Activated CD4-positive, CD25-positive, alpha-beta regulatory T cell treated with anti-CD3 and anti-CD28 coated beads, Interleukin-2, amount 50 U/mL, for 24 hours (primary cell): Measurements from ENCODE around the gene REXO1.
A peak's percentile ranks its signal among the peaks of the same experiment; 100 is the strongest.
"Not testable (repeated sequence)": the region's sequence is repeated elsewhere in the genome, so short reads cannot be mapped to it uniquely, and the experiment has no call there.

Experiments used
- ATAC-seq, 2 donors: fragments of 150-1000 bp; cut with Tn5 transposase; one replicate each; pipeline ENCODE4 v1.10.0; 2021; ENCODE audit warnings: mild to moderate bottlenecking in 1 of 2, moderate library complexity in 1 of 2

REXO1 gene

DNA sequence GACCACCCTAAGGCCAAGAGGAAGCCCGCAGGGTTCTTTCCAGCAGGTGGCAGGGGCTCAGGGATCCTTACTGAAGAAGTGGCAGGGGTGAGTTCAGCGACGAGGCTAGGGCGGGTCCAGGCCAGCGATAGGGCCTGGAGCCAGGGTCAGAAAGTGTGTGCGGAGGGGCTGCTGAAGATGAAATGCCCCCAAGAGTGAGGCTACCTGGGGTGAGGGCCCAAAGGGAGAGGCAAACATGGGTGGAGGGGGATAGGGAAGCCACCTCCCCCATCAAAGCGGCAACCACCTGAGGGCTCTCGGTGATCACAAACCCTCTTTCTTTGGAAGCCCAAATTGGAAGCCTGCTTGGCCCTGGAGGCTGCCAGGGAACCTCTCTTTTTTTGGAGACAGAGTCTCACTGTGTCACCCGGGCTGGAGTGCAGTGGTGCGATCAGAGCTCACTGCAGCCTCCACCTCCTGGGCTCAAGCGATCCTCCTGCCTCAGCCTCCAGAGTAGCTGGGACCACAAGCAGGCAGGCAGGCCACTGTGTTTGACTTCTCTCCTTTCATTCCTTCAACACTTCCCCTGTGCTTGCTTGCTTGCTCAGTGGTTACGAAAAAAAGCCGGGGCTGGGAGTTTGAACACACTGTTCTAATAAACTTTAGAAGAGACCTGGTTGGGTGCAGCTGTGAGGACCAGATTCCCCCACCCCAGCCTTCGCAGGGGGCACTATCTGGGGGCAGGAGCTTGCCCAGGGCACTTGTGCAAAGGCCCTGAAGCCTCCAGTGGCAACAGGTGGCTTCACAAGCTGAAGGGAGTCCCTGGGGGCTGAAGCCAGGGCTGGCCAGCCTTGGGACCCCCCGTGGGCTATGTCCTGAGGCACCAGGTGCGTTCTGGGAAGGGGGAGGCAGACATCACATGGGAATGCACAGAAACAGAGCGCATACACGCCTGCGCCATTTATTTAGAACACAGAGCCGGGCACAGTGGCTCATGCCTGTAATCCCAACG is 34.8 kb downstream of the REXO1 start:
- ATAC-seq = no peak

DNA sequence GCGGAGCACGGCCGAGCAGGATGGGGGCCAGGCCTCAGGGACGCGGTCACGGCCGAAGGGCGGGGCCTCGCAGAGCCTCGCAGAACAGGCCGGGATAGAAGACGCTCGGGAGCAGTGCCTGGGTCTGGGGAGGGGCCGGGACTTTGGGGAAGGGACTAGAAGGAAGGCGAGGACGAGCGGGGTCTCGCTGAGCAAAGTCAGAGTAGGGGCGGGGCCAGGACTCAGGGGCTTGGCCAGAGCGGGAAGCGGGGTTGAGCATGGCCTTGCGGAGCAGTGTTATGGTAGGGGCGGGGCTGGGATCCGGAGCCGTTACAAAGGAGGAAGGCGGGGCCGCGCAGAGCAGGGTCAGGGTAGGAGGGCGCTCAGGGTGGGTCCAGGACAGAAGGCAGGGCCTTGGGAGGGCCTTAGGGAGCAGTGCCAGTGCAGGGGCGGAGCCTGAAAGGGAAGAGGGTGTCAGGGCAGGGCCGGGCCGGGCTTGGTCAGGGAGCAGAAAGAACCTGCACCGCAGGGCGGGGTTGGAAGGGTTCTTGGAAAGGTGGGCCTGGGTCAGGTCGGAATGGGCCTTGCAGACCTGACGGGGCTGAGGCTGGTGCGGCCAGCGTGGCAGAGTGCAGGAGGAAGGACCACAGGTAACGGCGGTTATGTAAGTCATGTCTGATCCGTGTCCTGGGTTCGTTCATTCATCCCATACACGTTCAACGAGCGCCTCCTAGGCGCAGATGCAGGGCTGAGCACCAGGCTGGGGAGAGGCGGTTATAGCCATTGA is 35.7 kb downstream of the REXO1 start:
- peak; percentile 82 to 84 for ATAC-seq

DNA sequence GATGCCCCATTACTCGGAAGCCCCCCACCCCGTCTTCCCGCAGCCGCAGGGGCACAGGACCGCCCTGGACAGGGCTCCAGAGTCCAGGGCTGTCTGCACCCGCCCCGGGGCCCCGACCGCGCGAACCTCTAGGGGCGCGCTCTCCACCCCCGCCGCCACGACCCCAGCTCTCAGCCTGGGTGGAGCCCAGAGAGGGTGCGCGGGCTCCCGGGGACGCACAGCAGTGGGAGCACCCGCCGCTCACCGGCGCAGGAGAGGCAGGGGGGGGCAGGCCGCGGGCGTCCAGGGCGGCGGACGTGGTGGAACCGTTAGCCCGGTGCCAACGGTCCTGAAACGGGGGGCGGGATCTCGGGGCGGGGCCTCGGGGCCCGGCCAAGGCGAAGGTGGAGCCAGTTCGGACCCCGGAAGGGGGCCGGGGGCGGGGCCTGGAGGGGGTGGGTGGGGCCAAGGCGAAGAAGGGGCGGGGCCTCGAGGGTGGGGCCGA is 36.3 kb downstream of the REXO1 start, which contains the start of gene ATP8B3:
ATP8B3 (minus strand) TSS at position 335 of the 484 bp plus-strand sequence. CDS start 540 bp downstream, outside the sequence.
- peak; percentile 24 to 25 for ATAC-seq

DNA sequence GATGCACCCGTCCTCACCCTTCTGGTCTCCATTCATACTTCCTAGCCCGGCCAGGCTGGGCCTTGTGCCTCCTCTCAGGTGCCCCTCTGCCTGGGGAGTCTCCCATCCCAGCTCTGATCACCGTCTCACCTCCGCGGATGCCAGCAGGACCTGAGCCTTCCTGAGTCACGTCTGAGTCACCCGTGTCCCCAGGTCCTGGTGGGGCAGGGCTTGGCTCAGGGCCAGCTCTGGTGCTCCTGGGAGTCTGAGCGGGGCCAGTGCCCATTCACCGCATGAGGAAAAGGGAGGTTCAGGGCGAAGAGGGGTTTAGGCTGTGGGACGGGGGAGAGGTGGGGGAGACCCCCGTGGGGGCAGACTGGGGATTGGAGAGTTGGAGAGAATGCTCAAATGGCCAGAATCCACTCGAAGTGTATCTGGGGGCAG is 36.8 kb downstream of the REXO1 start:
- ATAC-seq = peak; percentile 8 to 12

DNA sequence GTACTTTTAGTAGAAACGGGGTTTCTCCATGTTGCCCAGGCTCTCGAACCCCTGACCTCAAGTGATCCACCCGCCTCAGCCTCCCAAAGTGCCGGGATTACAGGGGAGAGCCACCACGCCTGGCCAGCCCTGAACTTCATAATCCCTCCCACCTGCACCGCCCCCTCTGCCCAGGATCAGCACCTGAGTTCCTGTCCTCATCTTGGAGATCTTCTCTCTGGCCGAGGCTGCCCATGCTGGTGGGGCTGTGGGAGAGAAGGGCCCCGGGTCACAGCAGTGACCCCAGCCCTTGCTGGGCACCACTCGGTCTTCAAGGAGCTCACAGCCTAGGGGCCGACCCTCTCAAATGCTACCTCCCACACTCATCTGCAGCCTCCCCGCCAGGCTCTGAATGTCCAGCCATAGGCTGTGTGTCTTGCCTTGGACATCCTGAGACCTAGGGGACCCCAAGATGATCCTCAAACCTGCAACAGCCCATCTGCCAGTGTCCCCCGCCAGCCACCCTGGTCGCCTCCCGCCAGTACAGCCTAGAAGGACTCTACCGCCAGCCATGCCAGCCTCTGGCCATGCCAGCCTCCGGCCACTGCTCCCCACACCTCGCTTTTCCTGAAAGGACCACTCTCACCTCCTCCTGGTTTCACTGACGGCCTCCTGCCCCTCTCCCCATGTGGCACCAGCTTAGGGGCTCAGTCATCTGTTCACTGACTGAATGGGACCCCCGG is 37.7 kb downstream of the REXO1 start:
- ATAC-seq = no peak

DNA sequence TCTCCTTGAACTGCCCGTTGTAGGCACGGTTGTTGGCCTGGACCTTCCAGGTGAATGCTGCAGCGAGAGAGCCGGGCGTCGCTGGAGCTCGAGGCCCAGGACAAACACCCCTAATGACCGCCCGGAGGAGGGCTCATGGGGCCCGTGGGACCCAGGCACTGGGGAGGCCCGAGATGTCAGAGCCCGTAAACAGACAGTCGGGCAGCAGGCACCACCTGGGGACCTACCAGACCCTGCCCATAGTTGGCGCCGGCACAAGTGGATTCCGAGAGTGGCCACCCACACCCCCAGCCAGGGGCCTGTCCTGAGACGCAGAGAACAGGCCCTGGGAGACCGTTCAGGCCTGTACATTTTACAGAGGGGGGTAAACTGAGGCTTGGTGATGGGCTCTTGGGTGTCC is 38.6 kb downstream of the REXO1 start:
- no peak for ATAC-seq

DNA sequence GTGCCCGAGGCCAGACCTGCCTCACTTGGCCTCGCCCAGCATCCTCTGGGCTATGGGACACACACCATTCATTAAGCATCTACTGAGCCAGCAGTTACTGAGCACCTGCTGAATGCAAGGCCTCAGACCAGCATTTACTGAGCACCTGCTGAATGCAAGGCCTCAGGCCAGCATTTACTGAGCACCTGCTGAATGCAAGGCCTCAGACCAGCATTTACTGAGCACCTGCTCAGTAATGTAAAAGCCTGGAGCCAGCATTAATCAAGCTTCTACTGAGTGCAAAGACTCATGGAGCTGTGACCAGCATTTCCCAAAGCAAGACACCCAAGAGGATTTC is 39.9 kb downstream of the REXO1 start:
- no peak for ATAC-seq

DNA sequence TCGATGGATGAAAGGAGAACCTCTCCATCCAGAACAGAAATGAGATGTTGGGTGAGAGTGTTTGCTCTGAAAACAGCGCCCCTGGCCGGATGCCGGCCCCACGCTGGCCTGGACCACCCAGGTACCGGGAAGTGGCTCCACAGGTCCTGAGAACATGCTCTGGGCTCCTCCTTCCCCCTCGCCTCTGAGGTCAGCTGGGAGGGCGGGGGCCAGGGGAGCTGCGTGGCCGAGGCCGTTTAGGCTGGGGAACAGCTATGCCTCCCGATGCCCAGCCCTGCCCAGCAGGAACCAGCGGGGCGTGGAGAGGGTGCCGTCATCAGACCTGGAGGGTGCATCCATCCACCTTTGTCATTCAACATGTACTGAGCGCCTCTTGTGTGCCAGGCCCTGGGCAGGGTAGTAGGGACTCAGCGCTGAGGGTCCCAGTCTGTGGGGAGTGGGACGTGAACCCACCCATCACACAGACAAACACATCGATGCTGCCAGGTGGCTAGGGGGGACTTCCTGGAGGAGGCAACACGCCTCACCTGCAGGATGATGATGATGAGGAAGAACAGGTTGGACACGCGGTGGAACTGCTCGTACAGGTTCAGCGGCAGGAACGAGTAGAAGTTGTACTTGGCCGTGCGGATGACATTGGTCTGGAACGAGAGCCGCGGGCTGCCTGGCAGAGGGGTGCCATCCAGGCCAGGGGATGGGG is 40.4 kb downstream of the REXO1 start:
- no peak for ATAC-seq

DNA sequence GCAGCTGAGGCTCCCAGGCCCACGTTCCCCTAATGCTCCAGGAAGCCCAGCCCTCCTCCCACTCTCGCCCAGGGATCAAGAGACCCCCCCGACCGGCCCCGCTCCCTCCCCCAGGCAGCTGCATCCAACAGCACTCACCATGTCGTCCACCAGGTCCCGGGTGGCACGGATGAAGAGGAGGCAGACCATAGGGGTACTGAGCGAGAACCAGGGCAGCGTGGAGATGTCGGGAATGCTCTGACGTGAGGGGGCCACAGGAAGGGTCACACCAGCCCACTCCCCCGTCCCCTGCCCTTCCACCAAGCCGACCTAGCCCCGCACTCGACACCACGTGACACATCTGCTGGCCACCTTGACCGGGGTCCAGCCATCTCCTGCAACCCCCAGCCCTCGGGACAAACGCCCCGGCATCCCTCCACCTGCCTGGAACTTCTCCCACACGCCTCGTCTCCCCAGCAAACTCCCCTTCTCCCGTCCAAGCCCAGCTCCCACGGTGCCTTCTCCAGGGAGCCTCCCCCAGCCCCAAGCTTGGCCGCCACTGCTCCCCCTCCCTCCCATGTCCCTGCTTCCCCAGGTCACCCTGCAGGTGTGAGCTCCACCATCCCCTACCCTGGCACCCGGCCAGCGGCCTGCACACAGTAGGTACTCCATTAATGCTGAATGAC is 41.1 kb downstream of the REXO1 start:
- no peak for ATAC-seq

DNA sequence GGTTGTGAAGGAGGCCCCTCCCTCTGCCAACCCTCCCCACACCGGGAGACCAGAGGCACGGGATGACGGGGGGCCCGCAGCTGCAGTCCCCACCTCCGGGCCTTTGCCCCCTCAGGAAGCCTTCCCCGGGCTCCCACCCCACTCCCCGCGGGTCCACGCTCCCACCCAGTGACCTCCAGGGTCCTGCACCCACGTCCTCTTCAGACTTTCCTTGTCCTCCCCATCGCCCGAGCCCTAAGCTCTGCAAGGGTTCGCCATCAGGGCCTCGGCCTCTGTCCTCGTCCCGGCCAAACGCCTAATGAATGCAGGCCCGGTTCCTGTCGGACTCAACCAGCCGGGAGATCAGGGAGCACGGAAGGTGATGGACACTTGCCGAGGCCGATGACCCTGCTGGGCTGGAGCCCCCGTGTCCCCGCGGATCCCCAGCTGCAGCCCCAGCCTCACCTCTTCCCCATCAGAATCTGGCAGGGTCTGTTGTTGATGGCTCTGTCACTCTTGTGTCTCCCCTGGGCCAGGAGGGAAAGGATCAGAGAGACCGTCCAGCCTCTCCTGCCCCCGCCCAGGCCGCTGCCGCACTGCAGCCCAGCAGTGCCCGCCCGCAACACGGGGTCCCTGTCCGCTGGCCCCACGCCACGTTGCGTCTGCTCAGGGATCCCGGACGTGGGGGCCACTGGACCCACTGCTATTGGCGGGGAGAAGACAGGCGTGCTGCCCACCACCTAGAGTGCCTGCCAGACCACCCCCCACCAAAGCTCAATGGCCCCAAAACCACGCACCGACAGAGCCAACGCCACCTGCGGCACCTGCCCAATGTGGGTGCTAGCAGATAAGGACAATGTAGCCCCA is 41.9 kb downstream of the REXO1 start:
- no peak for ATAC-seq

DNA sequence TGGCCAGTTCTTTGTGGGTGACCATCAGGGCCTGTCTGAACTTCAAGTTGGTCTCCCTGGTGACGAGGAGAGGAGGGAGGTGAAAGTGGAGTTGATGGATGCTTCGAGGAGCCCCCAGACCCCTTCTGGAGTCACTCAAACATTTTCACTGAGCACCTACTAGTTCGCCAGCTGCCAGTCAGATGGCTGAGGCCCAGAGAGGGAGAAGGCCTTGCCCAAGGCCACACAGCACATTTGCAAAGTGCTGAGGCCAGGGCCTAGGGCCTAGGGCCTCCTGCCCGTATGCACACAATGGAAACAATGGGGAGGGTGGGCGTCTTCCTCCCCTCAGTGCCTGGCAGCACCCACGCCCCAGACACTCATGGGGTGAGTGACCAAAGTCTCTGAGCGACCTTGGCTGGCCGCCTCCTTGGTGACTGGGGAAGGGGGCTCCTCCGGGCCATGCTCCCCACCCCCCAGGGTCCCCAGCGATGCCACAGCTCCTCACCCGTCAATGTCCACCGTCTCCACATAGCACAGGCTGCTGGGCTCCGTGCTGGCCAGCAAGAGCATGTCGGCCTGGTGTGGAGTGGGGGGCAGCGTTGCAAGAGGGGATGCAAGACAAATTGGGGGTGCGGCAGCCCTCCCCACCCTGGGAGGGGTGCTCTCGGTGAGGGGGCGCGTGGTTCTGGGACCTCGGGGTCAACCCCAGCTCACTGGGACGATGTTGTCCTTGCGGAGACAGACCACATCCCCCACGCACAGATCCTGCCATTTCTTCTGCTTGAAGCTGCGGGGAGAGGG is 42.7 kb downstream of the REXO1 start:
- no peak for ATAC-seq

DNA sequence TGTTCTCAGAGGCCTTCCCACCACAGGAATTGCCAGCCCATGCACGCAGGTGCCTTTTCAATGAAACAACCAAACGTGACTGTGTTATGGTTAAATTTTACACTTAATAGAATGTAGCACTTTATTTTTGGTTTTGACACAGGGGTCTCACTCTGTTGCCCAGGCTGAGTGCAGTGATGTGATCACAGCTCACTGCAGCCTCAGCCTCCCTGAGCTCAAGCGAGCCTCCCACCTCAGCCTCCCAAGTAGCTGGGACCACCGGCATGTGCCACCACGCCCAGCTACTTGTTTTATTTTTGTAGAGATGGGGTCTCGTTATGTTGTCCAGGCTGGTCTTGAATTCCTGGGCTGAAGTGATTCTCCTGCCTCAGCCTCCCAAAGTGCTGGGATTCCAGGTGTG is 43.4 kb downstream of the REXO1 start:
- ATAC-seq = no peak

DNA sequence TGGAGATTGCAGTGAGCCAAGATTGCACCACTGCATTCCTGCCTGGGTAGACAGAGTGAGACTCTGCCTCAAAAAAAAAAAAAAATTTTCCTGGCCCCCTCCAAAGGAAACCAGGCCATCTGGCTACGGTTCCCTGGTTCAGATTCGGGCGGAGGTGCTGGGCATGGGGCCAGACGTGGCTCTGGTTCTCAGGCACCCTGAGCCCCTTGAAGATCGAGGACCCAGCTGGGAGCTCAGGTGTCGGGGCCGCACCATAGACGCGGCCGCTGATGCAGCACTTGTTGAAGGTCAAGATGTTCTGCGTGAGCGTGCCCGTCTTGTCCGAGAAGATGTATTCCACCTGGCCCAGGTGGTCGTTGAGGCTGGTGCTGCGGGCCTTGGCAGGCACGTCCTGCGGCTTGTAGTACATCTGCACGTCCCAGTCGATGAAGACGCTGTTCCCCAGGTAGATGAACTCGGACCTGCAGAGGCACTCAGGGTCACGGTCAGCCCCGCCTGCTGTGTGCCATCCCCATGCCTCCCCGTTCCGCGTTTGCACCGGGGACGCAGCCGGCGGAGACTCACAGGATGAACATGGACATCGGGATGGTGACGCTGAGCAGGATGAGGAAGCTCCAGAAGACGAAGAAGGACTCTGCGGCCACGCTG is 48.5 kb downstream of the REXO1 start:
- ATAC-seq = no peak

DNA sequence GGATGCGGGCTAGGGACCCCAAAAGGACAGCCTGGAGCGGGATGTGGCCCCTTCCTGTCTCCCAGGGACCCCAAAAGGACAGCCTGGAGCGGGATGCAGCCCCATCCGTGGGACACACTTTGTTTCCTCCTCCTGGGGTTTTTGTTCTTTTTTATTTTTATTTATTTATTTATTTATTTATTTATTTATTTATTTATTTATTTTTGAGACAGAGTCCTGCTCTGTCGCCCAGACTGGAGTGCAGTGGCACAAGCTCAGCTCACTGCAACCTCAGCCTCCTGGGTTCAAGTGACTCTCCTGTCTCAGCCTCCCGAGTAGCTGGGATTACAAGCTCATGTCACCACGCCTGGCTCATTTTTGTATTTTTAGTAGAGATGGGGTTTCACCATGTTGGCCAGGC is 51.0 kb downstream of the REXO1 start:
- not testable (repeated sequence) for ATAC-seq

DNA sequence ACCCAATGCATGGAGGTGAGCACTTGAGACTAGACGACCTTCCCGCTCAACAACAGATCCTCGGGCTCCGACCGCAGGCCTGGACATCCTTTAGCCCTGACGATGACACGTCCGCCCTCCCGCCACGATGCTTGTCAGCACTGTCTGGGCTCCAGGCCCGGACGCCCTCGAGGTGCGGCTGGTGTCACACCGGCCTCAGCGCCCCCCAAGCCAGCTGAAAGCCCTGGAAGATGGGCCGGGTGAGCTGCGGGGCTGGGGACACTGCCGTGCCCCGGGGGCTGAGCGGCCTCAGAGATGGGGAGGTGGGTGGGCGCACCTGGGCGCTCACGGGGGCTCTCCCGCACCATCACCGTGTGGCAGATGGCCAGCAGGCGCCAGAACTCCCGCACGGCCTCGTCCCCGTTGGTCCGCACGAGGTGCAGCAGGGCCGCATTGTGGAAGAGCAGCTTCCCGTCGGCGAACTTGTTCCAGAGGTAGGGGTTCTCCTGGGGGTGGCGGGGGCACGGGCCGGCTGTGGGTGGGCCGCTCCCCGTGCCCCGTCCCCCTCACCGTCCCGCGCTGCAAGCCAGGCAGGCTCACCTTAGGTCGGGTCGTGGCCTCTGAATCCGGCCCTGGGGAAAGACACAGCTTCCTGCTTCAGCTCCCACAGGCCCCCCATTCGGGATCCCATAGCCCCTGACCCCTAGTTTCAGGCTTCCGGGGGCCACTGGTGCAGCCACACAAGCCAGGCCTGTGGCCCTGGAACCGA is 51.7 kb downstream of the REXO1 start:
- no peak for ATAC-seq

DNA sequence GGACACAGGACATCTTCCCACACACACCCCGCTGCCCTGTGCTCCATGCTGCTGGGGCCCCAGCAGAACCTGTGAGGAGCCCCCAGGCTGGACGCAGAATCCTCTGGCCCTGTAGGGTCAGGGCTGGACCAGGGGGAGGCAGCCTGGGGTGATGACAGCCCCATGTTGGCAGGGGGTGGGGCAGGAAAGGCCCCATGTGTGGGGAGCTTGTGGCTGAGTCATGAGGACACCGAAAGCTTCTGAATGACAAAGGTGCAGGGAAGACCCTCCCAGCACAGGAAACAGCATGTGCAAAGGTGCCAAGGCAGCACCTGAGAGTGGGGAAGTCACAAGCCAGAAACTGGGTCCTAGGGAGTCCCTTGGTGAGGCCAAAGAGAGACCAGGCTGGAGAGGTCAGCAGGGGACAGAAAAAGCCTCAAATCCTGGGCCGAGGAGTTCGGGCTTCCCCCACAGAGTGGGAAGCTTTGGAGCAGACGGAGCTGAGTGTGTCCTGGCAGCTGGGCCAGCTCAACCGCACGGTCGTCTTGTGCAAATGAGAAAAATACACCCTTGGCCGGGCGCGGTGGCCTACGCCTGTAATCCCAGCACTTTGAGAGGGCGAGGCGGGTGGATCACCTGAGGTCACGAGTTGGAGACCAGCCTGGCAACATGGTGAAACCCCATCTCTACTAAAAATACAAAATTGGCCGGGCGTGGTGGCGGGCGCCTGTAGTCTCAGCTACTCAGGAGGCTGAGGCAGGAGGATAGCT is 53.7 kb downstream of the REXO1 start:
- peak in 1 of 2 donors; percentile 27 for ATAC-seq

DNA sequence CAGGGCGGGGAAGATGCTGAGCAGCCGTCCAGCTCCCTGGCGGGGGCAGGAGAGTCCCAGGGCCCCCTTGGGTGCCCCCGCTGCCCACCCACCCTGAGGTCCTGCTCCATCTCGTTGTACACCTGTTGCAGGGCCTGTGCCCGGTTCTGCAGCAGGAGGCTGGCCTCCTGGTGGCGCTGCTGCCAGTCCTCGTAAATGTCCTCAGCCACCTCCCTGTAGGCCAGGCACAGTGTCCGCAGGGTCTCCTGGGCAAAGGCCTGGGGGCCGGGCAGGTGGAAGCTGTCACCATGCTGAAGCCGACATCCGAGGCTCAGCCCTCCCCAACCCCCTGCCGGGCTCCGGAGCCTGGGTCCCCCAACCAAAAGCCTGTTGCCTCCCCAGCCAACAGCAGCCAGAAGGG is 56.4 kb downstream of the REXO1 start:
- no peak for ATAC-seq
